Type B pancreatic cell (in vitro differentiated cells): ENCODE measurements around the gene UBE2Q2. TPM values are rescaled to one million over a fixed set of nuclear protein-coding genes. Genes with fewer than 3 reads are reported as not detected.
"Not testable (repeated sequence)": the region's sequence is repeated elsewhere in the genome, so short reads cannot be mapped to it uniquely, and the experiment has no call there.

ENCODE experiments used
- DNase-seq: peaks from one replicate; pipeline ENCODE4 v3.0.0; 2021; ENCODE audit warnings: mixed read lengths; ENCODE audit not compliant: unreplicated experiment; ENCODE audit errors: extremely low spot score
- H3K27ac Mint-ChIP-seq: 2 replicates; pipeline ENCODE4 v1.8.0; 2021; ENCODE audit warnings: mild to moderate bottlenecking, mixed read lengths
- H3K27me3 Mint-ChIP-seq: 2 replicates; pipeline ENCODE4 v1.8.0; 2021; ENCODE audit warnings: mixed read lengths
- H3K36me3 Mint-ChIP-seq: 2 replicates; pipeline ENCODE4 v1.8.0; 2021; ENCODE audit warnings: mixed read lengths
- H3K4me1 Mint-ChIP-seq: one replicate; pipeline ENCODE4 v1.8.0; 2021; ENCODE audit warnings: mixed read lengths; ENCODE audit not compliant: unreplicated experiment
- H3K4me3 Mint-ChIP-seq: 2 replicates; pipeline ENCODE4 v1.8.0; 2021; ENCODE audit warnings: mild to moderate bottlenecking, mixed read lengths
- H3K9me3 Mint-ChIP-seq: 2 replicates; pipeline ENCODE4 v1.8.0; 2021; ENCODE audit warnings: mixed read lengths
- total RNA-seq: library from RNA; stranded (reverse); gene quantifications from 2 replicates; pipeline ENCODE4 v1.2.1, GENCODE V29; 2021; ENCODE audit warnings: low replicate concordance
- TF ChIP-seq, protein P1 (sequence below): fragments of 200-600 bp; sonication (generic); conservative IDR thresholded peaks from 2 replicates; pipeline ENCODE4 v1.5.0; 2021; ENCODE audit warnings: antibody characterized with exemption, mild to moderate bottlenecking

Gene UBE2Q2
- total RNA-seq, 1 donor from 2014 or later = 31.3 TPM

DNA sequence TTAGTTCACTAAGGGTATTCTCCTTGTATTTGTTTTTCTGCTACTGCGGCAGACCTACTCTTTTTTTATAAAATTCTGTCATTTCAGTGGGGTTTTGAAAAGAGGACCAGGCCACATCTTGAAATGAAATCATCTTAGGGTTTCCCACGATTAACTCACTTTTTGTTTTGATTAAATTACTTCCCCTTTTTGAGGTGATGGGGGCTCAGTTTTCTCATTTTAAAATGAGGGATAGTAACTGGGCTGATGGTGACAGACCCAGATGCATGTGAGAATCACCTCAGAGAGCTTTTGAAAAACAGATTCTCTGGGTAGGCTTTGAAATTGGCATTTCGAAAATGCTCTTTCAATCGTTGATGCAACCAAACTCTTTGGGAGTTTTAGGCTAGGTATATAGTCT is 24.2 kb downstream of the UBE2Q2 start:
- H3K4me1 Mint-ChIP-seq = peaks cover 5% of the 10 kb centered on the region
- H3K36me3 Mint-ChIP-seq = peaks cover 18% of the 10 kb centered on the region
- no peaks in the 10 kb centered on the region for H3K9me3 Mint-ChIP-seq
- DNase-seq = no peak
- no peak overlapping the region for H3K4me3 Mint-ChIP-seq
- TF ChIP-seq, protein P1, sequence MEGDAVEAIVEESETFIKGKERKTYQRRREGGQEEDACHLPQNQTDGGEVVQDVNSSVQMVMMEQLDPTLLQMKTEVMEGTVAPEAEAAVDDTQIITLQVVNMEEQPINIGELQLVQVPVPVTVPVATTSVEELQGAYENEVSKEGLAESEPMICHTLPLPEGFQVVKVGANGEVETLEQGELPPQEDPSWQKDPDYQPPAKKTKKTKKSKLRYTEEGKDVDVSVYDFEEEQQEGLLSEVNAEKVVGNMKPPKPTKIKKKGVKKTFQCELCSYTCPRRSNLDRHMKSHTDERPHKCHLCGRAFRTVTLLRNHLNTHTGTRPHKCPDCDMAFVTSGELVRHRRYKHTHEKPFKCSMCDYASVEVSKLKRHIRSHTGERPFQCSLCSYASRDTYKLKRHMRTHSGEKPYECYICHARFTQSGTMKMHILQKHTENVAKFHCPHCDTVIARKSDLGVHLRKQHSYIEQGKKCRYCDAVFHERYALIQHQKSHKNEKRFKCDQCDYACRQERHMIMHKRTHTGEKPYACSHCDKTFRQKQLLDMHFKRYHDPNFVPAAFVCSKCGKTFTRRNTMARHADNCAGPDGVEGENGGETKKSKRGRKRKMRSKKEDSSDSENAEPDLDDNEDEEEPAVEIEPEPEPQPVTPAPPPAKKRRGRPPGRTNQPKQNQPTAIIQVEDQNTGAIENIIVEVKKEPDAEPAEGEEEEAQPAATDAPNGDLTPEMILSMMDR = no peak
- H3K27ac Mint-ChIP-seq = no peak overlapping the region
- no peaks in the 10 kb centered on the region for H3K27me3 Mint-ChIP-seq

DNA sequence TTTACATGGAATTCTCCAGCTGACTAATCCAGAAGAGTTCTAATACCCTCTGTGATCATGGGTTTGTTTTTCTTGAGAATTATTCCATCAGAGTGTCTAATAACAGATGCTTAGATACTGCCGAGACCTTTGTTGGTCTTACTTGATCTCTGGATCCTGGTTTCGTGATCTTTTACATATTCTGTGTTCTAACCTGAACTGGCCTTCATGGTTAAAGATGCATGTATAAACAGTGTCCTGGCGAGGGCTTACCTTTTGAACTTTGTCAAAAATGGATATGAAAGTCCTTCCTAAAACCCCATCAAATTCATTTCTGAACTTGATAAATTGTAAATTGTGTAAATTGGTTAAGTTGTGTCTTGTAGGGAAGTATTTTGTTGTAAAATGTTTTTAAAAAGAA is 24.8 kb downstream of the UBE2Q2 start:
- Mint-ChIP-seq H3K9me3 (no peaks in the 10 kb centered on the region), H3K27ac (no peak overlapping the region), H3K4me1 (peaks cover 2% of the 10 kb centered on the region), H3K27me3 (no peaks in the 10 kb centered on the region), H3K36me3 (peaks cover 16% of the 10 kb centered on the region), H3K4me3 (no peak overlapping the region)
- TF ChIP-seq, protein P1 = no peak
- DNase-seq = no peak

DNA sequence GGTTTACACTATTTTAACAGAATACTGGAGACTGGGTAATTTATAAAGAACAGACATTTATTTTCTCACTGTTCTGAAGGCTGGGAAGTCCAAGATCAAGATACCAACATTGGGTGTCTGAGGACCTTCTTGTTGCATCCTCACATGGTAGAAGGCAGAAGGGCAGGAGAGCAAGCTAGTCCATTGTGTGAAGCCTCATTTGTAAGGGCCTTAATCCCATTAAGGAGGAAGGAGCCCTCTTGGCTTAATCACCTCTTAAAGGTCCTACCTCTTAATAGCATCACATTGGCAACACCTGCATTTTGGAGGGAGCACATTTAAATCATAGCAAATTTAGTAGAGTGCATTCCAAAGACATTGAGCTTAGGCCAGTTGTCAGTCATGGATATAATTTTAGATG is 26.2 kb downstream of the UBE2Q2 start:
- Mint-ChIP-seq H3K36me3 (peaks cover 19% of the 10 kb centered on the region), H3K27me3 (no peaks in the 10 kb centered on the region), H3K9me3 (no peaks in the 10 kb centered on the region), H3K4me3 (no peak overlapping the region), H3K4me1 (no peaks in the 10 kb centered on the region), H3K27ac (no peak overlapping the region)
- DNase-seq = no peak
- TF ChIP-seq, protein P1 = no peak

DNA sequence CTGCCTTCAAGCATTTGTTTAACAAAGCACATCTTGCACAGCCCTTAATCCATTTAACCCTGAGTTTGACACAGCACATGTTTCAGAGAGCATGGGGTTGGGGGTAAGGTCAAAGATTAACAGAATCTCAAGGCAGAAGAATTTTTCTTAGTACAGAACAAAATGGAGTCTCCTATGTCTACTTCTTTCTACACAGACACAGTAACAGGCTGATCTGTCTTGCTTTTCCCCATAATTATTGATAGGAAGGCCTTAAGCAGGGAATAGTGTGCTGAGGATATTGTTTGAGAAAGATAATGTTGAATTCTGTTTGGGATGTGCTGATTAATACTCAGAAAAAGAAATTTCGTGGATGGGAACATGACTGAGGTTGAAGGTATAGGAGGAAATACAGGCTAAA is 28.3 kb downstream of the UBE2Q2 start:
- not testable (repeated sequence) for H3K4me1 Mint-ChIP-seq, H3K27ac Mint-ChIP-seq, H3K9me3 Mint-ChIP-seq, H3K4me3 Mint-ChIP-seq, H3K27me3 Mint-ChIP-seq, DNase-seq
- H3K36me3 Mint-ChIP-seq = peaks cover 32% of the 10 kb centered on the region

DNA sequence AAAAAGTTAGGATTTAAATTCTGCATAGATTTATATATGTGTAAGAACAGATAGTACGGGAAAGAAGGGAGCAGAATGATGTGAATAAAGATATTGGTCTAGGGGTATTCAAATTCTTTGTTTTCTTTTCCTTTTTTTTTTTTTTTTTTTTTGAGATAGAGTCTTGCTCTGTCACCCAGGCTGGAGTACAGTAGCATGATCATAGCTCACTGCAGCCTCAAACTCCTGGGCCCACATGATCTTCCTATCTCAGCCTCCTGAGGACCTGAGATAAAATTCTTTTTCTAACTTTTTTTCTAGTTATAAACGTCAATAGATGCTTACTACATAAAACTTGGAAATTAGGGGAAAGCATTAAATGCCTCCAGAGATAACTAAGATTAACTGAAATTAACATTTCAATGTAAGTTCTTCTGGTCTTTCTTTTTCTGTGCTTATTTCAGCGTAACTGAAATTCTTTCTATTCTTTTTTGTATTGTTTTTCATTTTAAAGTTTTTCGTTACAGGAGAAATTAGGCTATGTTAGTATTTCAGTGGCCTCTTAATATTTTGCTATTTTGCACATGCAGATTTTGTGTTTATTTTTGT is 29.2 kb downstream of the UBE2Q2 start:
- Mint-ChIP-seq H3K27ac (no peak overlapping the region), H3K4me3 (no peak overlapping the region), H3K4me1 (no peaks in the 10 kb centered on the region), H3K36me3 (peaks cover 32% of the 10 kb centered on the region), H3K27me3 (no peaks in the 10 kb centered on the region), H3K9me3 (no peaks in the 10 kb centered on the region)
- DNase-seq = no peak
- TF ChIP-seq, protein P1 = no peak

DNA sequence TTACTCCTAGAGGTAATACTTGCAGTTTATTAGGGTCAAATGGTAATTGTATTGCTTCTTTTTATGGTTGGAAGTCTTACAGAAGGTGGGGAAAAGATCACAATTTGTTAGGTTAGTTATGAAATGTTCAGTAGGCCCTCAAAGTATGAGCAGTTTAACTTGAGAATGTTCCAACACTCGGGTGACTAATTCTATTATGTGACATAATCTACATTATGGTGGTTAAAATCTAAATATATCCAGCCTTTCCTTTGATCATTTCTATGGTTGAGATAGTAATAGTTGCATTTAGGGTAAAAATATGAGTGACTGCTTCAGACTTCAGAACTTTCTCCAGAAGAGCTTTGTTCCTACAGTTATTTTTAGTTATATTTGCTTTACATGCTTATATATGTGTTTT is 40.8 kb downstream of the UBE2Q2 start:
- Mint-ChIP-seq H3K9me3 (no peaks in the 10 kb centered on the region), H3K27me3 (no peaks in the 10 kb centered on the region), H3K36me3 (peaks cover 25% of the 10 kb centered on the region), H3K27ac (no peak overlapping the region), H3K4me3 (no peak overlapping the region), H3K4me1 (no peaks in the 10 kb centered on the region)
- TF ChIP-seq, protein P1 = no peak
- no peak for DNase-seq
